ENCODE measurements around the gene BAG3. TPM values are rescaled to one million over a fixed set of nuclear protein-coding genes. Genes with fewer than 3 reads are reported as not detected.

The BAG3 gene
- total RNA-seq, 1 experiment from 2014 or later = 15.3 TPM

- DNase-seq (ENCODE audit: low spot score) = no peak
Observed at GRCh38 chr10:119665901-119666708, 14.9 kb downstream of the BAG3 start.

GRCh38 chr10:119666709-119667004 lies 15.5 kb downstream of the BAG3 start:
- no peak for DNase-seq (ENCODE audit: low spot score)

- no peak for DNase-seq (ENCODE audit: low spot score)
Observed at GRCh38 chr10:119667562-119668328, 16.6 kb downstream of the BAG3 start.

GRCh38 chr10:119668461-119668860 lies 17.3 kb downstream of the BAG3 start:
- no peak for DNase-seq (ENCODE audit: low spot score)

GRCh38 chr10:119669331-119669730 lies 18.2 kb downstream of the BAG3 start:
- DNase-seq (ENCODE audit: low spot score) = no peak

GRCh38 chr10:119669975-119670640 lies 18.9 kb downstream of the BAG3 start:
- DNase-seq (ENCODE audit: low spot score) = no peak

- DNase-seq (ENCODE audit: low spot score) = no peak
Observed at GRCh38 chr10:119670717-119671116, 19.5 kb downstream of the BAG3 start.

- DNase-seq (ENCODE audit: low spot score) = no peak
Observed at GRCh38 chr10:119671381-119671780, 20.2 kb downstream of the BAG3 start.

- DNase-seq (ENCODE audit: low spot score) = no peak
Observed at GRCh38 chr10:119672291-119672690, 21.1 kb downstream of the BAG3 start.

GRCh38 chr10:119673271-119673670 lies 22.1 kb downstream of the BAG3 start:
- no peak for DNase-seq (ENCODE audit: low spot score)

GRCh38 chr10:119675483-119676170 lies 24.4 kb downstream of the BAG3 start:
- no peak for DNase-seq (ENCODE audit: low spot score)

- no peak for DNase-seq (ENCODE audit: low spot score)
Observed at GRCh38 chr10:119677126-119677525, 25.9 kb downstream of the BAG3 start.

- DNase-seq (ENCODE audit: low spot score) = no peak
Observed at GRCh38 chr10:119677904-119678755, 26.9 kb downstream of the BAG3 start.

GRCh38 chr10:119679480-119679829 lies 28.3 kb downstream of the BAG3 start:
- no peak for DNase-seq (ENCODE audit: low spot score)

- no peak for DNase-seq (ENCODE audit: low spot score)
Observed at GRCh38 chr10:119680050-119680449, 28.9 kb downstream of the BAG3 start.

- DNase-seq (ENCODE audit: low spot score) = no peak
Observed at GRCh38 chr10:119680650-119681081, 29.5 kb downstream of the BAG3 start.

GRCh38 chr10:119686465-119687191 lies 35.4 kb downstream of the BAG3 start:
- DNase-seq (ENCODE audit: low spot score) = peak; percentile 71

GRCh38 chr10:119687192-119688032 lies 36.2 kb downstream of the BAG3 start:
- DNase-seq (ENCODE audit: low spot score) = no peak

GRCh38 chr10:119688033-119688508 lies 36.9 kb downstream of the BAG3 start:
- DNase-seq (ENCODE audit: low spot score) = no peak
